Measurements from ENCODE around the gene RPL10L.

The RPL10L gene

GRCh38 chr14:46653031-46653755 is 1.6 kb upstream of the RPL10L start:
- in situ Hi-C loops (cut with HindIII; ENCODE audit: low sequenced_read_pairs): no loop called here
- no peak for DNase-seq (ENCODE audit: low read depth, low spot score)
- no peak for TF ChIP-seq CTCF (IDR thresholded peaks at IDR 0.05; ENCODE audit: low read depth, low read length)

GRCh38 chr14:46646796-46647195 is 4.8 kb downstream of the RPL10L start:
- no peak for TF ChIP-seq CTCF (IDR thresholded peaks at IDR 0.05; ENCODE audit: low read depth, low read length)
- DNase-seq (ENCODE audit: low read depth, low spot score): no peak
- no peak overlapping the region for H3K4me3 ChIP-seq (ENCODE audit: low read depth, low read length)
- in situ Hi-C loops (cut with HindIII; ENCODE audit: low sequenced_read_pairs): no loop called here

More at GRCh38 chr14:46653031-46653755, 1.6 kb upstream of the RPL10L start:
- no peak overlapping the region for H3K4me3 ChIP-seq (ENCODE audit: low read depth, low read length)

- DNase-seq (ENCODE audit: low read depth, low spot score): no peak
- H3K4me3 ChIP-seq (ENCODE audit: low read depth, low read length): no peak overlapping the region
- no peak for TF ChIP-seq CTCF (IDR thresholded peaks at IDR 0.05; ENCODE audit: low read depth, low read length)
- in situ Hi-C loops (cut with HindIII; ENCODE audit: low sequenced_read_pairs): no loop called here
Observed at GRCh38 chr14:46626876-46627275, 24.7 kb downstream of the RPL10L start.

Measured in astrocyte of the spinal cord (primary cell).